DMS114 treated with DMSO at 0.1 percent for 48 hours (cell line): Measurements from ENCODE around the gene INTU.
"Not testable (repeated sequence)": the region's sequence is repeated elsewhere in the genome, so short reads cannot be mapped to it uniquely, and the experiment has no call there.

Source experiments
- DNase-seq: peaks from one replicate; lab custom pipeline; 2025; ENCODE audit not compliant: unreplicated experiment; lab: John Stamatoyannopoulos, UW

Gene INTU

DNA sequence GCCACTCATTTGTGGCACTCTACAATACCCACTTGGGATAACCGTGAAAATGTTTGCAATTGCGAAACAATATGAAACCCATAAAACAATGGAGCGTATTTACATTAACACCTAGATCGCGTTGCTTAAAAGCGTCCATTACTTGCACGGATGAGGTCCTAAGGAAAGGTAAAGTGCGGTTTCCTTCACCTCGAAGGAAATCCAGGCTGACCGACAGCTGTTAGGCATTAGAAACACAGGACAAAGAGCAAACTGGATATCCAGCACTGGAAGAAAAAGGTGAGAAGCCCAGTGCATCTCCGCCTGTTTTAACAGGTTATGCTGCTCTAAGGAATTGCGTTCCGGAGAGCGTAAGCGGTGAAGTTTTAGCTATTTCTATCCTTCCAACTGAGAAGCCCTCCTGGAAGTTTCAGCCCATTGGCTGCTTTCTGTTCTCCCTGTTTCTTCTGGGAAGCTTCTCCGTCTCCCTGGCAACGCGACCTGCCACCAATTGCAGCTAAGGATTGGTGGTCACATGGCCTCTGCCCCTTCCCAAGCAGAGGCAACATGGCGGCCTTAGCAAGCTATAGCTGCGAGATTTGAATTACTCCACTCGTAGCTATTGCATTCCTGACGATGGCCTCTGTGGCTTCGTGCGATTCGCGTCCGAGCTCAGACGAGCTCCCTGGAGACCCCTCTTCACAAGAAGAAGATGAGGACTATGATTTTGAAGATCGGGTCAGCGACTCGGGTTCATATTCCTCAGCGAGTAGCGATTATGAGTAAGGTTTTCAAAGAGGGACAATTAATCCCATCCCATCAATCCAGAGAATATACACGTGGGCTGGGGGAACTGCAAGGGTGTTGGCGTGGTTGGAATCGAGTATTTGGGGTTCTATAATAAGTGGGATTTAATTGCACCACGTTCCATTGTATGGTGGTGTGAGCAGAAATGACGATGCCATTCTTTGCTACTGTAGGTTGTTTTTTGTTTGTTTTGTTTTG, at the start of gene INTU:
TSS of gene INTU (plus strand) at position 538 of the 984 bp plus-strand sequence. CDS start at position 616, 78 bp downstream.
- peak; percentile 88 for DNase-seq

- not testable (repeated sequence) for DNase-seq
Measured at GRCh38 chr4:127586496-127586895, 46.3 kb upstream of the INTU start.

GRCh38 chr4:127586922-127587571, 45.7 kb upstream of the INTU start:
- peak; percentile 4 for DNase-seq

DNA sequence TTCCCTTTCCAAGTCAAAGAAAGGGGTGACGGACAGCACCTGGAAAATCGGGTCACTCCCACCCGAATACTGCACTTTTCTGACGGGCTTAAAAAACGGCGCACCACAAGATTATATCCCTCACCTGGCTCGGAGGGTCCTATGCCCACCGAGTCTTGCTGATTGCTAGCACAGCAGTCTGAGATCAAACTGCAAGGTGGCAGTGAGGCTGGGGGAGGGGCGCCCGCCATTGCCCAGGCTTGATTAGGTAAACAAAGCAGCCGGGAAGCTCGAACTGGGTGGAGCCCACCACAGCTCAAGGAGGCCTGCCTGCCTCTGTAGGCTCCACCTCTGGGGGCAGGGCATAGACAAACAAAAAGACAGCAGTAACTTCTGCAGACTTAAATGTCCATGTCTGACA, 43.6 kb upstream of the INTU start:
- DNase-seq: not testable (repeated sequence)

GRCh38 chr4:127598656-127599055, 34.1 kb upstream of the INTU start:
- no peak for DNase-seq

DNA sequence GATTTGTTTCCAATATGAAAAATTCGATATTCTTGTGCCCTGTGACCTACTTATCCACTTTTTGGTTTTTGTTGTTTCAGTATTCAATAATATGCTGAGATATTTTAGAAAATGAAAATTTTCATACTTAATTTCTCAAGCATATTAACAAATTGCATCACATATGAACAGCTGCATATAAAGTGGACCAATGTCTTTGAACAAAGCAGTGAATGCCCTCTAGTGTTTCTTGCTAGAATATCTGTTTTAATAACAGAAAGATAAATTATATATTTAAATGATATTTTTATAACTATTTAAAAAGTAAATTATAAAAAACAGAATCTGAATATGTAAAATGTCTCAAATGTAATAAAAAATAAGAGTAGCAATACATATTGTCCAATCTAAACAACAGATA, 31.7 kb upstream of the INTU start:
- no peak for DNase-seq

DNA sequence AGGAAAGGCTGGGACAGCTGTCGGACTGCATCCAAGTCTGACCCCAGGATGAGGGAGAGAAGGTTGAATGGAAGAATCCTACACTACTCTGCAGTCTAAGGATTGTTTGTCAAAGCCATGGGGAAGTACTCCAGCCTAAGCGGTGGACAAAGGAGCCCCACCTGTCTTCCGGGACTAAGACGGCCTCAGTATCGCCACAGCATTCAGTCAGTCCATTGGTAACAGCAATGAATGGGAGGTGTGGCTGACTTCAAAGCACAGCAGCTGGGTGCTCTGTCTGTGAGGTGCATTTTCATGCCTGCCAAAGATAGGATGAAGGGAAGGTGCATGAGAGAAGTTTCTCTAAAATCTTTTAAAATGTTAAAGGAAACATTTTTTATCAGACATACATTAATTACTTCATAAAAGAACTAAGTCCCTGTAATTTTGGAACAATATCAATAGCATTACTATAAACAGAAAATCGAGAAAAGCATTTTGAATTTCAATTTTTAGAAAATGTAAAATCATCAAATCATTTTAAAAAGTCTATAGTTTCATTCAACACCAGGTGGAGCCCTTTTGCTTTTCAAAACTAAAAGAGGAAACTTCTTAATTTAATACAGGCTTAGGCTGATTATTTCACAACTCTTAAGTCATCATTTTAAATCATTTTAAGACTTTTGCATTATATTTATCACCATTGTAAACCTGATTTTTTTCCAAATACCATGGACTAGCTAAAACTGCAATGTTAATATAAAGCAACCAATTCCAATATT, 27.6 kb upstream of the INTU start:
- DNase-seq: peak; percentile 6

GRCh38 chr4:127606823-127607222, 25.9 kb upstream of the INTU start:
- DNase-seq: no peak

- no peak for DNase-seq
Measured at GRCh38 chr4:127609484-127609883, 23.3 kb upstream of the INTU start.

DNA sequence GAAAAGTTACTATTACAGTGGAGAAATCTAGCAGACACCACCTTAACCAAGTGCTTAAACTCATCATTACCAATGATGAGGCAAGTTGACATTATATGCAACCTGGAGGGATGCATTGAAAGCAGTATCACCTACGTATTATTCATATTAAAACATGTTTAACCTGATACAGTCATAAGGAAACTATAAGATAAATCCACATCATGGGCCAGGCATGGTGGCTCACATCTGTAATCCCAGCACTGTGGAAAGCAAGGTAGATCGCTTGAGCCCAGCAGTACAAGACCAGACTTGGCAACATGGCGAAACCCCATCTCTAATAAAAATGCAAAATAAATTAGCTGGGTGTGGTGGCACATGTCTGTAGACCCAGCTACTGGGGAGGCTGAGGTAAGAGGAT, 22.3 kb upstream of the INTU start:
- DNase-seq: no peak

DNA sequence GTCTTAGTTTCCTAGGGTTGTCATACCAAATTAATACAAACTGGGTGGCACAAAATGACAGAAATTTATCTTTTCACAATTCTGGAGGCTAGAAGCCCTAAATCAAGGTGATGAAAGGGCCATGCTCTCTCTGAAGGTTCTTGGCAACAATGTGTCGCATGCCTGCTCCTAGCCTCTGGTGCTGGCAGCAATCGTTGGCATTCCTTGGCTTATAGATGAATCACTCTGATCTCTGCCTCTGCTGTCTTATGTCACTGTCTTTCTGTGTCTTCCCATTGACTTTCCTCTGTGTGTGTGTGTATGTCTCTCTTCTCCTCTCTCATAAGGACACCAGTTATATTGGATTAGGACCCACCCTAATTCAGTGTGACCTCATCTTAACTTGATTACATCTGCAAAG, 15.9 kb upstream of the INTU start:
- no peak for DNase-seq

DNA sequence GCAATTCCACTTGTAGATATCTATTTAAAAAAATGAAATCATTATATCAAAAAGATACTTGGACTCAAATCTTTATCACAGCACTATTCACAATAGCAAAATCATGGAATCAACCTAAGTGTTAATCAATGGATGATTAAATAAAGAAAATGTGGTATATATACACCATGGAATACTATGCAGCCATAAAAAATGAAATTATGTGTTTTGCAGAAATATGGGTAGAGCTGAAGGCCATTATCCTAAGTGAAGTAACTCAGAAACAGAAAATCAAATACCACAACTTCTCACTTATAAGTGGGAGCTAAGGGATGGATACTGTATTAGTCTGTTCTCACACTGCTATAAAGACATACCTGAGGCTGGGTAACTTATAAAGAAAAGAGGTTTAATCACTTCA, 14.3 kb upstream of the INTU start:
- no peak for DNase-seq

- no peak for DNase-seq
Measured at GRCh38 chr4:127622621-127622920, 10.2 kb upstream of the INTU start.

DNA sequence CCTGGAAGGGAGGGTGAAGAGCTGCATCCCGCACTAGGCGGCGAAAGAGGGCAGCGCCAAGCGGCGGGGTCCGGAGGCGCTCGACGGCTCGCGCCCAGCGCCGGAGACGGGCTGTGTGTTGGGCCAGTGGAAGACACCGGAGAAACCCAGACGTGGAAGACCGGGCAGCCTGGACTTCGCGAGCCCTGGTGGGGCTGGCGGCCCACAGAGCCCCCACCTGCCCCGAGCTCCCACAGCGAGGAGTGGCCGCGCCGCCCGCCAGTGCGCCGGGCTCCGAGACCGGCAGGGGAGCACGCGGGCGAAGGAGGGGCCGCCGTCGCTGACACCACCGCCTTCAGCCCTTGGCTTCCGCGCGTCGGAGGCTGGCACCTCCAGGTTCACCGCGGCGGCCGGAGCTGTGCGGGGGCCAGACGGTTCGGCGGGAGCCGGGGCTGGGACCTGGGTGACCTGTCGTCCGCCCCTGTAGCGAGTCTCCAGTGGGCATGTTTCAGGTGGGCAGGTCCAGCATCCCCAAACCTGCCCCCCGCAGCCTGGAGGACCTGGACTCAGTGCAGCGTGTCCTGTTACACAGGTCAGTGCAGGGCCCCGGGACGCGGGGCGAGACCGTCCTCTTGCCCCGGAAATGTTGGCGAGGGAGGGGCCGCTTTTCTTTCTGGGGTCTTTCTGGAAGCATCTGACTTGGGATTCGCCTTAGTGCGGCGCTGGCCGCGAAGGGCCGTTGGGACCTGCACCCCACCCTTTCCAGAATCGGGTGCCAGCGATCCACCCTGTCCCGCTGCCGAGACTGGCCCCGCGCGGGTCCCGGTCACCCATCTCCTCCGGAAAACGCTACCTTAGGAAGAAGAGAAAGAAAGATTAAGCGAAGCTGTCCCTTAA, 9.6 kb upstream of the INTU start:
- DNase-seq: peak; percentile 20

GRCh38 chr4:127623797-127624083, 9.0 kb upstream of the INTU start:
- no peak for DNase-seq

- DNase-seq: no peak
Measured at GRCh38 chr4:127624173-127624572, 8.6 kb upstream of the INTU start.

GRCh38 chr4:127629371-127629770, 3.4 kb upstream of the INTU start:
- no peak for DNase-seq

- no peak for DNase-seq
Measured at GRCh38 chr4:127630152-127630551, 2.6 kb upstream of the INTU start.

DNA sequence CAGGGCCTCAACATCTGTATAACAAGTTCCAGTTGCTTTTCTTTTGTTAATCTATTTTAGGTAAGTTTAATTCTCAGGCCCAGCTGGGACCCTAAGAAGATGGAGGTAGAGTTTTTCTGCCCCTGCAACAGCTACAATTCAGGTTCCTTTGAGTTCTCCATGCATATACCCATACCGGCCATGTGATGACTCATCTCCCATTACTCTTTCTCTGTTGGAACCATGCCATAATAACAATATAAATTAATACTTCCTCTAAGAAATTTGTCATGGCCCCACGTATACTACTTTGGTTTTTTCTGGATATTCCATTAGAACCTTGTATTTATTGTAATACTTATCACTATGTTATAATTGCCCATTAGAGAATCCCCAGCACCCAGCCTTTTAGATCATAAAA, 1.3 kb upstream of the INTU start:
- no peak for DNase-seq

DNA sequence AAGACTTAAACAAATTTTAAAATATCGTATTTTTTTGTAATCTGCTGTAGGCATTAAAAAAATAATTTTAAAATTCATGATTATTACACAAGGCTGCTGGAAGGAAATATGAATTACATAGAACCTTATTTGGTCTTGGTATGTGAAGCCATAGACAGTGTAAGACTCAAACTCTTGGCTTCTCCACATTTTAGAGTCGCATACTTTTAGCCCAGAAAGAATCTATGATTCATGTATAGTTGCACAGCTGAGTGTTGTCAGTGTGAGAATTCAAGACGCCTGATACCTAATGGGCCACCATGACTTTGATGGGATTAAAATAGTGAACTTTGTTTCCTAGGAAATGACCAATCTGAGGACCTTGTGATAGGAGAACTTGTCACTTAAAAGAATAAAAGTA, 1.4 kb downstream of the INTU start:
- DNase-seq: no peak

DNA sequence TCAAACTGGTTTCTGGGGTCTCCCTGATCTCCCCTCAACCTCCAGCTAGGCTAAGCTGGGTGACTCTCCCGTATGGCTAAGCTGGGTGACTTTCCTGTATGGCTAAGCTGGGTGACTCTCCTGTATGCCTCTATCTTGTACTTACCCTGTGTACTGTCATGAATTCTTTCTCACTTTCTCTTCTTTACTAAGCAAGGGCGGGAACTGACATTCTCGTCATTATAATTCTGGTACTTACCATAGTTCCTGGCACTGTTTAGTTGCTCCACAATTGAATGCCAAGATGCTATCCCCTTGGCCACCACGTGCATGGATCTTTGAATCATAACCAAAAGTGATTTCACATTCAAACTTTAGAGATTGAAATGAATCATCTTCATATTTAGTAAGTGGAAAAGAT, 8.8 kb downstream of the INTU start:
- DNase-seq: no peak
